Erythroblast (primary cell): ENCODE measurements around the gene PIEZO2.
"Not testable (repeated sequence)": the region's sequence is repeated elsewhere in the genome, so short reads cannot be mapped to it uniquely, and the experiment has no call there.

Source experiments
- GATA1 ChIP-seq: IDR thresholded peaks from 2 replicates; pipeline ENCODE4 v1.6.1; 2011; ENCODE audit warnings: low read depth, mild to moderate bottlenecking, control low read depth, low read length, moderate library complexity
- POLR2A ChIP-seq: IDR thresholded peaks from 2 replicates; pipeline ENCODE4 v1.6.1; 2011; ENCODE audit warnings: mild to moderate bottlenecking, low read length

DNA sequence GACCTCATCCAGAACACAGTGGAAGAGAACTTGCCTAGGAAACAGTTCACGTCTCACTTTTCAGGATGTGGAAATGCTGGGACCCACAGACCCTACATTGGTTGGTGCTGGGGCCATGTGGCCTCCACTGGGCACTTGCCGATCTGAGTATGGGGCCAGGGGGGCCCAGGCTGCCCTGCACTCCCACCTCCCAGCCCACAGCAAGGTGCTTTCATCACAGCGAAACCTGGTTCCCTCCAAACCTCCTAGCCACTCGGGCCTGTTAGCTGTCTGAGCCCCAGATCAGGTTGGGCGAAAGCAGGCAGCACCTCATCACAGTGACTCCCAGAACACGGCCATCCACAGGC lies 510.9 kb downstream of the PIEZO2 start:
- not testable (repeated sequence) for TF ChIP-seq POLR2A, GATA1
